Activated naive CD4-positive, alpha-beta T cell treated with anti-CD3 and anti-CD28 coated beads for 36 hours (primary cell): ENCODE results near the gene DMRT3. TPM values are rescaled to one million over a fixed set of nuclear protein-coding genes. Genes with fewer than 3 reads are reported as not detected.

Experiments used
- CTCF ChIA-PET: fragments of 350-600 bp; sonication (Branson Sonifier 250); formaldehyde crosslinking; loops from one replicate; lab custom pipeline; 2021; ENCODE audit warnings: antibody characterized with exemption; lab: Charles Lee
- DNase-seq: peaks from one replicate; pipeline ENCODE4 v3.0.0-alpha.2; 2020
- H3K27ac Mint-ChIP-seq: one replicate; pipeline ENCODE4 v1.8.0; 2021; ENCODE audit warnings: mild to moderate bottlenecking, mixed read lengths
- H3K27me3 Mint-ChIP-seq: one replicate; pipeline ENCODE4 v1.8.0; 2021; ENCODE audit warnings: low read depth, mixed read lengths
- H3K36me3 Mint-ChIP-seq: one replicate; pipeline ENCODE4 v1.8.0; 2021; ENCODE audit warnings: low read depth, mixed read lengths
- H3K4me1 Mint-ChIP-seq: one replicate; pipeline ENCODE4 v1.8.0; 2021; ENCODE audit warnings: low read depth, mixed read lengths
- H3K4me3 Mint-ChIP-seq: one replicate; pipeline ENCODE4 v1.8.0; 2021; ENCODE audit warnings: mild to moderate bottlenecking, moderate library complexity, mixed read lengths
- H3K9me3 Mint-ChIP-seq: one replicate; pipeline ENCODE4 v1.8.0; 2021; ENCODE audit warnings: mixed read lengths
- intact Hi-C: fragments of 100-400 bp; cut with micrococcal nuclease; formaldehyde crosslinking; loops from one replicate; pipeline ENCODE4 v1.15.1; 2023
- total RNA-seq, 2 experiments: library from RNA; stranded (reverse); gene quantifications; one replicate each; pipeline ENCODE4 v1.2.3, GENCODE V29; 2021

The DMRT3 gene
- total RNA-seq, 2 experiments from 2014 or later: not detected

DNA sequence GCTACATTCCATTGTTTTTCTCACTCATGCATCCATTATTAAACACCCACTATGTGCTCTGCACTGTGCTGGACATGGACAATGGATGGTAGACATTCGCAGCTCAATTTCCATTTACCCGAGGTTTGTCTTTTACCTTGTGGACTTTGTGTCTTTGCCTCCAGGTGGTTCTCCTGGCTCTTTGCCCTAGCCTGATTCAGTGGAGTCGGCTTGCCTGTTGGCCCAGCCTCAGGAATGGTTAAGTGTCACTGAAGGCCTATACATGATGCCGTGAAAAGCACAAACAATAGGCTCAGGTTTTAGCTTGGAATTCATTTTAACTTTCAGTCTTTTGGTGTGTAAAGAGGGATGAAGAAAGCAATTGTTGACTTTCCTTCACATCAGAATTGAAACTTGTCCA is 16.5 kb upstream of the DMRT3 start:
- Mint-ChIP-seq H3K4me1 (no peaks in the 10 kb centered on the region), H3K27ac (no peak overlapping the region), H3K9me3 (no peaks in the 10 kb centered on the region), H3K27me3 (peaks cover 38% of the 10 kb centered on the region), H3K36me3 (no peaks in the 10 kb centered on the region), H3K4me3 (no peak overlapping the region)
- CTCF ChIA-PET: interaction anchor here (0.6 kb wide), 1 partner anchor 14 kb away, joined by 3 read pairs; no protein-coding TSS in a partner anchor
- intact Hi-C loops: no loop called here
- no peak for DNase-seq

DNA sequence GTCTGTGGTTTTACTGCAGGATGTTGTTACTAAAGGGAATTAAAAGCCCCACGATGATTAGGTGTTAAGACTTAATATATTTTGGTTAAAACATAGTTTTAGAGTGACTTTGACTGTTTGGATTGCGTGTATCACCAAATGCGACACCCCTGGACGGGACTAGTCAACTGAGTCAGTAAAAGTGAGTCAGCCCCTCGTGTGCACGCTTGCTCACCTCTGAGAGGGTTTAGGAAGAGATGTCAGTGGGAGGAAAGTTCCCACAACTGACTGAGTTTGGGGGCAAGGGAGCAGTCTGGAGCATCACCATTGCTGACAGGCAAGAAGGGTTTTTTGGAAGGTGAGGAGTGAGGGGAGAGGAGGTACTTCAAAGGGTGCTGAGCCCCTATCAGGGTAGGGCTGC is 14.4 kb upstream of the DMRT3 start:
- CTCF ChIA-PET: interaction anchor here (1.0 kb wide), 1 partner anchor 13 kb away, joined by 3 read pairs; no protein-coding TSS in a partner anchor
- intact Hi-C loops: no loop called here
- H3K27me3 Mint-ChIP-seq: peaks cover 55% of the 10 kb centered on the region
- no peaks in the 10 kb centered on the region for H3K4me1 Mint-ChIP-seq
- DNase-seq: no peak
- no peaks in the 10 kb centered on the region for H3K9me3 Mint-ChIP-seq
- no peak overlapping the region for H3K4me3 Mint-ChIP-seq
- H3K36me3 Mint-ChIP-seq: no peaks in the 10 kb centered on the region
- H3K27ac Mint-ChIP-seq: no peak overlapping the region

DNA sequence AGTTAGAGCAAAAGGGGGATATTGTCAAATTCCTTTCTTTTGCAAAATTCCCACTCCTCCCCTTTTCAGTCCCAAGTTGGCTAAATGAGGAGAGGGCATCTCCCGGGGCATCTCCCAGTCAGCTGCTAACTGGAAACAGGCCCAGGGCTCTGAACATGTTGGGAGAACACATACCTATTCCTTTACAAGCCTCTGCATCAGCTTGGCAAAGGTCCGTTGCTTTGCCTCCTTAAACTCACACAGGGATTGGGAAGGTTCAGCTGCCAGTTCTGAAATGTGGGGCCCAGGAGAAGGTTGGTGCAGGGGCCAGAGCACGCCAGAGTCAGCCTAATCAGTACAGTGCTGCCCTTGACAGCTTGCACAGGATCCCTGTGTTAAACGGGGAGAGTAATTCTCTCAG is 11.0 kb upstream of the DMRT3 start:
- Mint-ChIP-seq H3K27ac (no peak overlapping the region), H3K4me1 (peaks cover 17% of the 10 kb centered on the region), H3K27me3 (peaks cover 81% of the 10 kb centered on the region), H3K9me3 (no peaks in the 10 kb centered on the region), H3K4me3 (no peak overlapping the region), H3K36me3 (no peaks in the 10 kb centered on the region)
- intact Hi-C loops: no loop called here
- CTCF ChIA-PET: no interaction called here
- no peak for DNase-seq

DNA sequence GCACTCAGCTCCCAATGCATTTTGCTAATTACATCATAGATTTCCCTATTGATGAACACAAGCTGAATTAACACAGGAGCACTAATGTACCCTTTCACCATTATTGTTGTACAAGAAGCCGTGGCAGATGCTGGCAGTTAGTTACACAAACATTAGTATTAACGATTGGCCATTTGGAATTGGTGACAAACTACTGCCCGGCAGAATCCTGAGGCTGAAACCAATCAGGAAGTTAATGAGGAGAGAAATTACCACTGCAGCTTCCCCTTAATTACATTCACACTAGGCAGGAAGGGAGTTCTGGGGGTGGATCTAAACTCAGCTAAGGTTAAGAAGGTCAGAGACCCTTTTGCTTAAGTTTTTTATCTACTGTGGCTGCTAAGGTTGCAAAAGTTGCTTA is 9.6 kb upstream of the DMRT3 start:
- H3K36me3 Mint-ChIP-seq: no peaks in the 10 kb centered on the region
- H3K9me3 Mint-ChIP-seq: no peaks in the 10 kb centered on the region
- intact Hi-C loops: no loop called here
- H3K27ac Mint-ChIP-seq: no peak overlapping the region
- DNase-seq: no peak
- H3K27me3 Mint-ChIP-seq: peaks cover 76% of the 10 kb centered on the region
- H3K4me3 Mint-ChIP-seq: no peak overlapping the region
- peaks cover 17% of the 10 kb centered on the region for H3K4me1 Mint-ChIP-seq
- CTCF ChIA-PET: interaction anchor here (0.6 kb wide), 1 partner anchor 30 kb away, joined by 4 read pairs; no protein-coding TSS in a partner anchor

DNA sequence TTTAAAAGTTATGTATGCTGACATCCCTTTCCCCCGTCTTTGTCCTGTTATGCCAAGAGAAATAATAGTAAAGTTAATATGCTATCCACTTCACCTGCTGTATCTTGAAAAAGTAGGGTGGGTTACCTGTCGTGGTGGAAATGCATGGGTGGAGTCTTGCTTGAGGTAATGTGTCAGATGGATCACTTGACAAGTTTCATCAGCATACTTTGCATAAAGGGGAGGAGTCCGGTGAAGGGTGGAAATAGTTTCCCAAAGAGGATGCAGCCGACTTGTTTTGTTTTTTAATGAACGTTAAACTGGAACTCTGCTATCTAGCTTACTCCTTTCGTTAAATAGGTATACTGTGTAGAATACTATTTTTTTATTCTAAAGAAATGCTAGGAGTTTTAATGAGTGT is 9.0 kb upstream of the DMRT3 start:
- intact Hi-C loops: no loop called here
- Mint-ChIP-seq H3K27ac (no peak overlapping the region), H3K4me1 (peaks cover 17% of the 10 kb centered on the region), H3K4me3 (no peak overlapping the region), H3K27me3 (peaks cover 77% of the 10 kb centered on the region), H3K9me3 (no peaks in the 10 kb centered on the region), H3K36me3 (no peaks in the 10 kb centered on the region)
- CTCF ChIA-PET: no interaction called here
- DNase-seq: no peak

DNA sequence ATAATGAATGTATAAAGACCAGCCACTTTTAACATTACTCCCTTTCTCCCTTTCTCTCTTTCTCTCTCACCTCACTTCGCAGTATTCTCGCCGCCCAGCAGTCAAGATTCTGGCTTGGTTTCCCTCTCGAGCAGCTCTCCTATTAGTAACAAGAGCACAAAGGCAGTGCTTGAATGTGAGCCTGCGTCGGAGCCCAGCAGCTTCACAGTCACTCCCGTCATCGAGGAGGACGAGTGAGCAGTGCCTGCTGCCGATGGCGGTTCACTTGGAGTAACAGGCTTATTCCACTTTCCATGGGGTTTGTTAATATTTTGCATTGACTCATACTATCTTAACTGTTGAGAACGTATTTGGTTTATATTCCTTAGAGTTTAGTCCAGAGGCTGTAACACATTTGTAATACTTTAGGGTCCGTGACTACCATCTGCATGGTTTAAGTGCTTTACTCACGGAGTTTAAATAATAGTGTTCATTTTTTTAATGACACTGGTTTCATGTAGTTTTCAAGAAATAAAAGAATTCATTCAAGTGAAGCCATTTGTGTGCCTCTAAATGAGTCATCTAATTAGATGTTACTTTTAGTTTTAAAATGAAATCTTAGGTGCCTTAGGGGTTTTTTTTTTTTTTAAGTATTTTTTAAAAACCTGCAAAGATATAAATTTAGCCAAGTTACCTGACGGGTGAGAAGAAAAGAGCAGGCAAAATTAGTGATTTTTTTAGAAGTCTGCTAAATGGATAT is 8.4 kb upstream of the DMRT3 start:
- Mint-ChIP-seq H3K36me3 (no peaks in the 10 kb centered on the region), H3K27ac (no peak overlapping the region)
- intact Hi-C loops: loop anchor here (2.0 kb wide), 1 partner anchor 73 kb away; no protein-coding TSS in a partner anchor

DNA sequence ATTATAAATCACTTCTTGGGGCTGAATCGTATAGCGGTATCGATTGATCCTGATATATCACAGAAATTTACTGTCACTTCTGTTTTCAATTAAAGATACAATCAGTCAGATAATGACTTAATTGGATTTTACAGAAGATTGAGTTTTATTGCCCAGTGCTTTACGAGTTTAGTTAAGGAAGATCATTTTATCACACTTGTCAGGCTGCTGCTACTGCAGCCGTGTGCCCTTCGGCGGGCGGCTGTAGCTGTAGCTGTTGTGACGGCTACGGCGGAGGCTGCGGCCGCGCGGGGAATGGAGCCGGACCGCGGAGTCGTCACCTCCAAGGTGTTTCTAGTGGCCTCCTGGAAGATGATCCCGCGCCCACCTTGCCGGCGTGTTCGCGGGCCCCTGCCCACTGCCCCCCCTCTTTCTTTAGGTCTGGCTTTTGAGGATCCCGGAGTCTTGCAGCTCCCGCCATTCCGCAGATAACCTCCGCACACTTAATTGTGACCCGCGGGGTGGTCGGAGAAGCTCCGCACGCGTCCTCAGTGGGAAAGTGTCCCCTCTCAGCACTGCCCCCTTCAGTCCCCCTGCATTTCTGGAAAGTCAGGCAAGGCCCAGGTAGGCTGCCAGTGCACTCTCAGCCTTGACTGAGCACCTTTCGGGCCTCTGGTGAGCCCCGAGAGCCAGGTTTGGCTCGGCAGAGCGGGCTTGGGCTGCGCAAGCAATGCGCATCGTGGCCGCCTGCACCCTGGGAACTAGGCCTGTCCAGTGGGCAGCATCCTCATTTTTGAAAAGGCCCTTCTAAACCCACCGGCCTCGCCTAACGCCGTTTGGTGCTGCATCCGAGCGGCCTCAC is 6.9 kb upstream of the DMRT3 start:
- no peak for DNase-seq
- Mint-ChIP-seq H3K4me3 (no peak overlapping the region), H3K27me3 (peaks cover 80% of the 10 kb centered on the region), H3K36me3 (no peaks in the 10 kb centered on the region), H3K4me1 (peaks cover 27% of the 10 kb centered on the region), H3K27ac (no peak overlapping the region), H3K9me3 (no peaks in the 10 kb centered on the region)
- CTCF ChIA-PET: no interaction called here
- intact Hi-C loops: loop anchor here (2.0 to 5.0 kb wide), 2 partner anchors 75 to 127 kb away; partner anchors contain the start of gene DMRT1

More for the DNA sequence above, 8.4 kb upstream of the DMRT3 start:
- DNase-seq: no peak
- peaks cover 17% of the 10 kb centered on the region for H3K4me1 Mint-ChIP-seq
- CTCF ChIA-PET: no interaction called here
- H3K4me3 Mint-ChIP-seq: no peak overlapping the region
- no peaks in the 10 kb centered on the region for H3K9me3 Mint-ChIP-seq
- peaks cover 72% of the 10 kb centered on the region for H3K27me3 Mint-ChIP-seq

DNA sequence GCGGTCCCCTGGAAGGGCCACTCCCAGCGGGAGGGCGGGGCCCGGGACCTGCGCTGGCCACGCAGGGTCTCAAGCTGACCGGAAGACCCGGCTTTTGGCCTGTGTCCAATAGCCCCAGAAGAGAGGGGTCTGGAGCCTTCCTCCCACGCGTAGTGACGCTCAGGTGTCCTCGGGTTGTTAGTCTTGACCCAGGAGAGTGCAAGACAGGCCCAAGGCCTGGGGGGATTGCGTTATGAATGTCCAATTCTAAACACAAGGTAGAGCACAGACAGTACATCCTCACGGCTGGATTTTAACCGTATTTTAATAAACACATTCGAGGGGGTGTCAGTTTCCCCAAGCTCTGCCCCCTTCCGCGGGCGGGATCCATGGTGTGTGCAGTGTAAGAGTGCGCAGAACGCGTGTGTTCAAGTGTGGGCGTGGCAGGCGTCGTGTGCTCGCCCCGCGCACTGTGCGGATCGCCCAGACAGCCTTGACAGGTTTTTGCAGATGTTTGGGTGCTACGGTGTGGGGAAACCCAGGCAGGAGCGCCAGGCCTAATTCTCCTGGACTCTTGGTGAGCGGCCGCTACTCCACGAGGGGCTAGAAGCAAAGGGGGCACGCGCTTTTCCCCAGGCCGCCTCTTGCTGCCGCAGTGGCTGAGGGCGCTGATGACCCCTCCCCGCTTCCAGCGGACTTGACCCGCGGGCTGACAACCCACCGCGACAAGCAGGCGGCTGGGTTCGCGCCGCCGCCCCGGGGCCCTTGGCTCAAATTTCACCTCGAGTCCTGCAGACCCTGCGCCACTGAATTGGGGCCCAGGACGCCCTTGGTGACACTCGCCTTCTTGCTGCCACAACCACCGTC is 6.1 kb upstream of the DMRT3 start:
- no peak for DNase-seq
- Mint-ChIP-seq H3K27me3 (peaks cover 80% of the 10 kb centered on the region), H3K9me3 (no peaks in the 10 kb centered on the region), H3K4me3 (no peak overlapping the region), H3K4me1 (peaks cover 32% of the 10 kb centered on the region), H3K27ac (no peak overlapping the region), H3K36me3 (no peaks in the 10 kb centered on the region)
- intact Hi-C loops: loop anchor here (5.0 kb wide), 1 partner anchor 128 kb away; the partner anchor contains the start of gene DMRT1
- CTCF ChIA-PET: no interaction called here

DNA sequence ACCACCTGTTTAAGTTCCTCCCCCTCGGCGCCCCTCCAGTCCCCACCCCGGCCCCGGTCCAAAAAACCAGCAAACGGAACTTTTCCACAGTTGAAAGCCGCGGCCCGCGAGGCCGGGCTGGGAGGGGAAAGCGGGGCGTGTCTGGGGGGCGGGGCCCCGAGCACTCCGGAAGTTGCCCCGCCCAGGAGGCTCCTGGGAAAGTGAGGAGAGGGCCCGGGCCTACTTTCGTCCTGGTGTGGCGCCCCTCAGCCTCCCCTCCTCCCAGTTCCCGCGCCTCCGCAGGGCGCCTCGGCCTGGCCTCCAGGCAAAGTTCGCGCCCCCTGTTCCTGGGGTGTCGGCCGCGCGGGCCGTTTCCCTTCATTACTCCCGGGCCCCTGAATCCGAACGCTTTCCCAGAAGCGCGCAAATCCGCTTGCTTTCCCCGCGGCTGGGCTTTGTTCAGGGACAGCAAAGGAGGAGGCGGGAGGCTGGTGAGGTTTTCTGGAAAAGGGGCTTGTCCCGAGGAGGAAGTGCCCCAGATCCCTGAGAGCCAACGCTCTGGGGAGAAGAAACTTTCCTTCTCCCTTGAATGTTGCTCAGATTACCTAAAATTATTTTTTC is 4.5 kb upstream of the DMRT3 start:
- Mint-ChIP-seq H3K4me3 (peak overlapping the region; percentile 42), H3K4me1 (peaks cover 37% of the 10 kb centered on the region), H3K27ac (no peak overlapping the region), H3K36me3 (no peaks in the 10 kb centered on the region), H3K27me3 (peaks cover 75% of the 10 kb centered on the region), H3K9me3 (no peaks in the 10 kb centered on the region)
- DNase-seq: peak; percentile 30
- intact Hi-C loops: loop anchor here (1.0 to 5.0 kb wide), 2 partner anchors 76 to 130 kb away; partner anchors contain the start of gene DMRT1
- CTCF ChIA-PET: no interaction called here

DNA sequence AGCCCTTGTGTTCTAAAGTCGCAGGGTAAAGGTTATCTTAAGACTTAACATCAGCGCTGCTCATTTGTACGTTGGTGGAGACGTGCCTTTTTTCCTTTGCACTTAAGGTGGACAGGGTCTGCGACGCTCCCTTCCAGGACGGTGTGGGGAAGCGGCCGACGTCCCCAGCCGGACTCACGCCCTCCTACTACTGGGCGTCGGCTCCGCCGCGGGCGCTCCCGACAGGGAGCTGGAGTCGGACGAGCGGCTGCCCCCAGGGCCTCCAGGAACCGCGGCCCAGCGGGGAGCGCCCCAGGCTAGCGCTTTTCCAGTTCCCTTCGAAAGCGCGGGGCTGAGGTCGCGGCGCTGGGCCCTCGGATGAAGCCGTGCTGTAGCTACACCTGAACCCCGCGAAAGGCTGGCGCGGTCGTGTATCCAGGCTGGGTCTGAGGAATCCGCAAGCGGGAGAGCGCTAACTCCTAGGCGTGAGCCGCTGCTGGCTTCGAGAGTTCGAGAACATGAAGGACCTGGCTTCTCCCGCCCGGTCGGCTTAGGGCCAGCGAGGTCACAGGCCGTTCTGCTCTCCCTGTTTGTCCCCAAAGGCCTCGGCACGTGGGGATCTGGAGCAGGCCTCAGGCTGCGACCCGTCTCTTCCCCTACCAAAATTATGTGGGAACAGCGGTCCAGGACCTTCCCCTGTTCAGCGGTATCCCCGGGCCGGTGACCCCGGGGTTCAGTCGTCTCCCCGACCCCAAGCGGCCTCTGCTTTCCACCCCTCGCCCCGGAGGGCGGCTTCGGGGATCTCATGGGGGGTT is 3.8 kb upstream of the DMRT3 start:
- Mint-ChIP-seq H3K9me3 (no peaks in the 10 kb centered on the region), H3K27me3 (peaks cover 73% of the 10 kb centered on the region), H3K27ac (no peak overlapping the region), H3K4me1 (peaks cover 37% of the 10 kb centered on the region), H3K4me3 (peak overlapping the region; percentile 42), H3K36me3 (no peaks in the 10 kb centered on the region)
- CTCF ChIA-PET: no interaction called here
- no peak for DNase-seq
- intact Hi-C loops: loop anchor here (1.0 to 5.0 kb wide), 2 partner anchors 76 to 130 kb away; partner anchors contain the start of gene DMRT1

DNA sequence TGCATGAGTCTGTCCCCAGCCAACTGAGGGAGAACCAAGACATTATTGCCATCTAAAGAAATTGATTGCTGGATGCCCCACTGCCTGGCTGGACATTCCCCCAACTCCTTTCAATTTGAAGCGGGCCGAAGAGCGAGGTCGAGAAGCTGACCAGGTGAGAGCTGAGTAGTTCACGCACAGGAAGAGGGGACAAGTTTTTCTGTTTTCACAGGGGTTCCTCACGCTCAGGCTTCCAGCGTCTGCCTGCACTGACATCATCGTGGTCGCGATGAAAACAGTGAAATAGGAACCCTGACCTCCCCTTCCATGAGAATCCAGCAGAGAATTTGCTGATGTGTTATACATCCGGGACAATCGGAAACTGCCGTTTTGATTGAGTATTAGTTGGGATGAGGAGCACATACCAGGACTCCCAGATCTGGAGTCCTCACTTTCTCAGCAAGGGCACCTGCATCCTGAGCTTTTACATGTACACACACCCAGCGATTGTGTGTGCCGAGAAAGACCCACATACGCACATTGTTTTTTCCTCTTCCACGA is 3.1 kb upstream of the DMRT3 start:
- CTCF ChIA-PET: interaction anchor here (0.8 to 1.2 kb wide), 2 partner anchors 13 to 36 kb away, joined by 3 read pairs; no protein-coding TSS in a partner anchor
- Mint-ChIP-seq H3K9me3 (no peaks in the 10 kb centered on the region), H3K27ac (no peak overlapping the region)

More for the DNA sequence above, 3.1 kb upstream of the DMRT3 start:
- Mint-ChIP-seq H3K4me3 (no peak overlapping the region), H3K4me1 (peaks cover 32% of the 10 kb centered on the region), H3K27me3 (peaks cover 74% of the 10 kb centered on the region), H3K36me3 (no peaks in the 10 kb centered on the region)
- intact Hi-C loops: loop anchor here (5.0 kb wide), 1 partner anchor 131 kb away; the partner anchor contains the start of gene DMRT1
- DNase-seq: no peak
